Measurements from ENCODE around the gene PTCHD1. TPM values are rescaled to one million over a fixed set of nuclear protein-coding genes. Genes with fewer than 3 reads are reported as not detected.

PTCHD1 gene
- total RNA-seq (under 0.01 TPM in 1 of 2 replicates, not detected in the other), polyA plus RNA-seq (under 0.01 TPM in 1 of 2 replicates, not detected in the other), polyA minus RNA-seq (ENCODE audit: low replicate concordance) (not detected in 2 replicates)
- not detected in 2 replicates for polyA plus RNA-seq (2012)

- no peak for DNase-seq (ENCODE audit: low read depth in 2 of 2)
- Histone ChIP-seq H3K4me1 (ENCODE audit: control insufficient read depth, extremely low read depth, insufficient read depth, low read length) (no peaks in the 10 kb centered on the region), H3K4me3 (replicated peaks in 1 of 4; ENCODE audit: control extremely low read depth in 1 of 4, insufficient read depth in 1 of 4, low read depth in 3 of 4, low read length in 4 of 4) (peak within 1 kb of the TSS in 2 of 4 experiments; percentile 10 to 23), H3K36me3 (ENCODE audit: control insufficient read depth, insufficient read depth, low read length) (no peaks in the 10 kb centered on the region), H2AFZ (ENCODE audit: low read length) (no peak within 1 kb of the TSS), H3K9ac (ENCODE audit: insufficient read depth, low read length) (no peak within 1 kb of the TSS), H3K27ac (ENCODE audit: insufficient read depth, low read length) (no peak within 1 kb of the TSS), H3K79me2 (ENCODE audit: control insufficient read depth, insufficient read depth, low read length) (no peaks in the 10 kb centered on the region), H3K4me2 (ENCODE audit: extremely low read depth, insufficient read depth, low read length) (no peak within 1 kb of the TSS), H3K27me3 (ENCODE audit: control insufficient read depth, insufficient read depth, low read length) (peaks cover 15% of the 10 kb centered on the region), H3K9me3 (ENCODE audit: control insufficient read depth, insufficient read depth, low read depth, low read length) (no peaks in the 10 kb centered on the region), H4K20me1 (ENCODE audit: control insufficient read depth, extremely low read depth, insufficient read depth, low read length) (no peaks in the 10 kb centered on the region)
- TF ChIP-seq EZH2 (IDR thresholded peaks at IDR 0.05; ENCODE audit: low read length, missing control alignments) (peak; percentile 80), CTCF (conservative IDR thresholded peaks at IDR 0.05 in 1 of 2, IDR thresholded peaks at IDR 0.05 in 1 of 2; ENCODE audit: low read depth in 1 of 2, low read length in 2 of 2) (no peak)
Observed at GRCh38 chrX:23334848-23335599, at the start of gene PTCHD1. Gene PTCHD1 (plus strand): TSS chrX:23334849. CDS start chrX:23334876, 27 bp downstream.

- Histone ChIP-seq H2AFZ (ENCODE audit: low read length) (no peak overlapping the region), H4K20me1 (ENCODE audit: control insufficient read depth, extremely low read depth, insufficient read depth, low read length) (no peaks in the 10 kb centered on the region), H3K27ac (ENCODE audit: insufficient read depth, low read length) (no peak overlapping the region), H3K27me3 (ENCODE audit: control insufficient read depth, insufficient read depth, low read length) (no peaks in the 10 kb centered on the region), H3K4me1 (ENCODE audit: control insufficient read depth, extremely low read depth, insufficient read depth, low read length) (no peaks in the 10 kb centered on the region), H3K4me3 (replicated peaks in 1 of 4; ENCODE audit: control extremely low read depth in 1 of 4, insufficient read depth in 1 of 4, low read depth in 3 of 4, low read length in 4 of 4) (no peak overlapping the region), H3K36me3 (ENCODE audit: control insufficient read depth, insufficient read depth, low read length) (no peaks in the 10 kb centered on the region), H3K4me2 (ENCODE audit: extremely low read depth, insufficient read depth, low read length) (no peak overlapping the region), H3K79me2 (ENCODE audit: control insufficient read depth, insufficient read depth, low read length) (no peaks in the 10 kb centered on the region), H3K9ac (ENCODE audit: insufficient read depth, low read length) (no peak overlapping the region), H3K9me3 (ENCODE audit: control insufficient read depth, insufficient read depth, low read depth, low read length) (no peaks in the 10 kb centered on the region)
- TF ChIP-seq CTCF (conservative IDR thresholded peaks at IDR 0.05 in 1 of 2, IDR thresholded peaks at IDR 0.05 in 1 of 2; ENCODE audit: low read depth in 1 of 2, low read length in 2 of 2) (no peak), EZH2 (IDR thresholded peaks at IDR 0.05; ENCODE audit: low read length, missing control alignments) (no peak)
- DNase-seq (ENCODE audit: low read depth in 2 of 2) = no peak
Observed at GRCh38 chrX:23286731-23287130, 47.9 kb upstream of the PTCHD1 start.

DNA sequence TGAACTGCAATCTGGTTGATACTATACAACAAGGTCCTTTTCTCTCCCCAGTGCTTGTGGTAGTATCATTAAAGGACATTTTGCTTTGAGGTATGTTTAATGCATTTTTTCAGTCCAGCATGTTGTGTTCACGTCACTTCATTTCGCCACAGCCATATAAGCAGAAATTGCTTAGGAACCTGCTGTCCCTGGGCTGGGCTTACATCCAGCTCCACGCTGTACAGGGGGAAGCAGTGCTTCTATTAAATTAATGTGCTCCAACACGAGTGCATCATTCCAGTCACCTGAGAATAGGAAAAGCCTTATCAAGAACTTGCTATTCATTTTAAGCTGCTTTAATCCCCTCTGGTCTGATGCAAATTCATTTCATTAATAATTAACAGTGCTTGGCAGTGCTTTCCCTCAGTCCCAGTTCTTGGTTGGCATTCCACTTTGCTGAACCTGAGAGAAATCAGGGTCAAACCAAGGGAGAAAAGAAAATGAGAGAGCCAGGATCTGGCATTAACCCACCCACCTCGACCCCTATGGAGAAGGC, 47.4 kb upstream of the PTCHD1 start:
- Histone ChIP-seq H3K4me2 (ENCODE audit: extremely low read depth, insufficient read depth, low read length) (no peak overlapping the region), H3K9me3 (ENCODE audit: control insufficient read depth, insufficient read depth, low read depth, low read length) (no peaks in the 10 kb centered on the region), H2AFZ (ENCODE audit: low read length) (no peak overlapping the region), H3K36me3 (ENCODE audit: control insufficient read depth, insufficient read depth, low read length) (no peaks in the 10 kb centered on the region), H3K4me1 (ENCODE audit: control insufficient read depth, extremely low read depth, insufficient read depth, low read length) (no peaks in the 10 kb centered on the region), H3K79me2 (ENCODE audit: control insufficient read depth, insufficient read depth, low read length) (no peaks in the 10 kb centered on the region), H3K9ac (ENCODE audit: insufficient read depth, low read length) (no peak overlapping the region), H3K27me3 (ENCODE audit: control insufficient read depth, insufficient read depth, low read length) (no peaks in the 10 kb centered on the region), H3K4me3 (replicated peaks in 1 of 4; ENCODE audit: control extremely low read depth in 1 of 4, insufficient read depth in 1 of 4, low read depth in 3 of 4, low read length in 4 of 4) (no peak overlapping the region), H3K27ac (ENCODE audit: insufficient read depth, low read length) (no peak overlapping the region), H4K20me1 (ENCODE audit: control insufficient read depth, extremely low read depth, insufficient read depth, low read length) (no peaks in the 10 kb centered on the region)
- DNase-seq (ENCODE audit: low read depth in 2 of 2) = no peak
- TF ChIP-seq EZH2 (IDR thresholded peaks at IDR 0.05; ENCODE audit: low read length, missing control alignments) = no peak
- no peak for TF ChIP-seq CTCF (conservative IDR thresholded peaks at IDR 0.05 in 1 of 2, IDR thresholded peaks at IDR 0.05 in 1 of 2; ENCODE audit: low read depth in 1 of 2, low read length in 2 of 2)
